ENCODE results near the gene SLCO3A1. TPM values are rescaled to one million over a fixed set of nuclear protein-coding genes. Genes with fewer than 3 reads are reported as not detected.
A peak's percentile ranks its signal among the peaks of the same experiment; 100 is the strongest.

Gene SLCO3A1
- total RNA-seq, 2 experiments from 2014 or later = 8.5 to 40.0 TPM

DNA sequence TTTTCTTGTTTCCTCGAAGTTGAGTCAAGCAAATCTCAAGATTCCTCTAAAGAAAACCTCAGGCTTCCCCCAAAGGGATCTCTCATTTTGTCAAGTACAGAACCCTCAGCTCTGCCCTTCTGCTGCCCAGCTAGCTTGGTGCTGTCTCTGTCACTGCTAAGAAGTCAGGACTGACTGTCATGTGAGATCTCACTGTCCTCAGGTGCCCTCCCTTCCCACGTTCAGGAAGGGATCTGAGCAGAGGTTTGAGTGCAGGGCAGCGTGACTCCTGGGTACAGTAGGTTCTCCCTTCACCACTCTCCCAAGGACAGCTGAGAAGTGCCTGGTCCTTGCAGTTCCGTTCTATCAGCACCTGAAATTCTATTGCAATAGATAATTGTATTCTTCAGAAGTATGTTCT is 229.7 kb downstream of the SLCO3A1 start:
- BruUV-seq (replicated peaks) = no TSS peak
- Histone ChIP-seq H3K27ac (ENCODE audit: low read depth, low read length, poor library complexity, severe bottlenecking) (no peak overlapping the region), H3K4me2 (ENCODE audit: low read length) (no peak overlapping the region), H3K9me2 (ENCODE audit: insufficient read depth, low read length) (no peaks in the 10 kb centered on the region), H3K9me3 (ENCODE audit: low read length) (no peaks in the 10 kb centered on the region), H3K4me1 (ENCODE audit: insufficient read depth, low read length, poor library complexity, severe bottlenecking) (no peaks in the 10 kb centered on the region), H3K36me3 (ENCODE audit: insufficient read depth, low read length) (no peaks in the 10 kb centered on the region), H3K4me3 (ENCODE audit: low read depth, low read length, poor library complexity, severe bottlenecking) (no peak overlapping the region), H2AFZ (ENCODE audit: low read length) (no peak overlapping the region), H4K20me1 (ENCODE audit: insufficient read depth, low read length) (0 out of 2 replicates have a peak, but pooled peaks cover 5% of the 10 kb centered on the region), H3K79me2 (ENCODE audit: insufficient read depth, low read depth, low read length) (no peaks in the 10 kb centered on the region)
- ChIA-PET CTCF (ENCODE audit: unreplicated experiment) (no interaction called here), POLR2A (no interaction called here)
- no peak for DNase-seq (ENCODE audit: low spot score)
- TF ChIP-seq, protein P1, sequence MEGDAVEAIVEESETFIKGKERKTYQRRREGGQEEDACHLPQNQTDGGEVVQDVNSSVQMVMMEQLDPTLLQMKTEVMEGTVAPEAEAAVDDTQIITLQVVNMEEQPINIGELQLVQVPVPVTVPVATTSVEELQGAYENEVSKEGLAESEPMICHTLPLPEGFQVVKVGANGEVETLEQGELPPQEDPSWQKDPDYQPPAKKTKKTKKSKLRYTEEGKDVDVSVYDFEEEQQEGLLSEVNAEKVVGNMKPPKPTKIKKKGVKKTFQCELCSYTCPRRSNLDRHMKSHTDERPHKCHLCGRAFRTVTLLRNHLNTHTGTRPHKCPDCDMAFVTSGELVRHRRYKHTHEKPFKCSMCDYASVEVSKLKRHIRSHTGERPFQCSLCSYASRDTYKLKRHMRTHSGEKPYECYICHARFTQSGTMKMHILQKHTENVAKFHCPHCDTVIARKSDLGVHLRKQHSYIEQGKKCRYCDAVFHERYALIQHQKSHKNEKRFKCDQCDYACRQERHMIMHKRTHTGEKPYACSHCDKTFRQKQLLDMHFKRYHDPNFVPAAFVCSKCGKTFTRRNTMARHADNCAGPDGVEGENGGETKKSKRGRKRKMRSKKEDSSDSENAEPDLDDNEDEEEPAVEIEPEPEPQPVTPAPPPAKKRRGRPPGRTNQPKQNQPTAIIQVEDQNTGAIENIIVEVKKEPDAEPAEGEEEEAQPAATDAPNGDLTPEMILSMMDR (conservative IDR thresholded peaks at IDR 0.05; ENCODE audit: low read length) = no peak
- TF ChIP-seq EZH2phosphoT487 (IDR thresholded peaks at IDR 0.05; ENCODE audit: borderline replicate concordance, low read depth, low read length) = no peak
- intact Hi-C loops (cut with micrococcal nuclease; ENCODE audit: unreplicated experiment) = loop anchor here (2.0 kb wide), 1 partner anchor 780 kb away; no protein-coding TSS in a partner anchor

DNA sequence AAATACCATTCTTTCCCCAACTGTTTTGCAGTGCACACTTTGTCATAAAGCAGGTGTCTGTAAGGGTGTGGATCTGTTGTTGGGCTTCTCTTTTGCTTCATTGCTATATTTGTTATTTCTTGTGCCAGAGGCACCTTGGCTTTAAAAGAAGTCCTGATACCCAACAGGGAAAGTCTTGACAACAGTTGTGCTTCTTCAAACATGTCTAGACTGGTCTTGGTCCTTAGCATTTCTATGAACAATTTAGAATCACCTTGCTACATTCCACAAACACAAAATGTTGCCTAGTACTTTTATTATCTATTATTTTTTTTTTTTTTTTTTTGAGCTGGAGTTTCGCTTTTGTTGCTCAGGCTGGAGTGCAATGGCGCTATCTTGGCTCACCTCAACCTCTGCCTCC is 233.7 kb downstream of the SLCO3A1 start:
- H3K9me2 ChIP-seq (ENCODE audit: insufficient read depth, low read length) = no peaks in the 10 kb centered on the region
- no TSS peak for BruUV-seq (replicated peaks)
- ChIA-PET CTCF (ENCODE audit: unreplicated experiment) (no interaction called here), POLR2A (interaction anchor here (0.5 to 0.6 kb wide), 3 partner anchors 228 to 1404 kb away, joined by 3 to 4 read pairs (median 3); no protein-coding TSS in a partner anchor)
- H3K4me3 ChIP-seq (ENCODE audit: low read depth, low read length, poor library complexity, severe bottlenecking) = no peak overlapping the region
- no peak overlapping the region for H3K4me2 ChIP-seq (ENCODE audit: low read length)
- no peaks in the 10 kb centered on the region for H3K9me3 ChIP-seq (ENCODE audit: low read length)
- no peak for DNase-seq (ENCODE audit: low spot score)
- no peak overlapping the region for H2AFZ ChIP-seq (ENCODE audit: low read length)
- no peaks in the 10 kb centered on the region for H3K79me2 ChIP-seq (ENCODE audit: insufficient read depth, low read depth, low read length)
- no peaks in the 10 kb centered on the region for H3K4me1 ChIP-seq (ENCODE audit: insufficient read depth, low read length, poor library complexity, severe bottlenecking)
- TF ChIP-seq, protein P1 (conservative IDR thresholded peaks at IDR 0.05; ENCODE audit: low read length) = no peak
- TF ChIP-seq EZH2phosphoT487 (IDR thresholded peaks at IDR 0.05; ENCODE audit: borderline replicate concordance, low read depth, low read length) = no peak
- H3K27ac ChIP-seq (ENCODE audit: low read depth, low read length, poor library complexity, severe bottlenecking) = no peak overlapping the region
- 0 out of 2 replicates have a peak, but pooled peaks cover 5% of the 10 kb centered on the region for H4K20me1 ChIP-seq (ENCODE audit: insufficient read depth, low read length)
- intact Hi-C loops (cut with micrococcal nuclease; ENCODE audit: unreplicated experiment) = no loop called here
- no peaks in the 10 kb centered on the region for H3K36me3 ChIP-seq (ENCODE audit: insufficient read depth, low read length)

DNA sequence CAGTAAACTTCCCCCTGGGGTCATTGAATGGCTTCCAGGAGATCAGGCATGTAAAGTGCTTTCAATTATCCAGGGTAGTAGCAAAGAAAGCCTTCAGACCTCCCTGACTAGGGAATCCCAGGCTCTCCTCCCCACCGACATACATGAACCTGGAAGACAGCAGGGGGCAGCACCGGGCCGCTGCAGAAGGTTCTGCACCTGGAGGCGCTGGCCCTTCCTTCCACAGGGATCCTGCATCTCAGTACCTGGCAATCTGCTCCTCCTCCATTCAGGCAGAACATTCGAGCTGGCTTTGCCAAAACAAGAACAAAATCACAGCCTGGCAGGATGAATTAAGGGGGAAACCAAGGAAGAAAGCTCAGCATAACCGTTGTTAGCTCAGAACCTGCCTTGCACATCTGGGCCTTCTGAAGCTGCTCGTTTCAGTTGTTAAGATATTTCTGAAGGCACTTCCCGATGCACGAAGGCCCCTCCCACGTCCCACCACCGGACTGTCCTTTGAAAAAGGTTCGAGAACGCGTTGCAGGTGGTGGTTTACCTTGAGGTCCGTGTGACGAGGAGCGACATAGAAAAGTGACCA is 237.7 kb downstream of the SLCO3A1 start:
- Histone ChIP-seq H4K20me1 (ENCODE audit: insufficient read depth, low read length) (no peaks in the 10 kb centered on the region), H2AFZ (ENCODE audit: low read length) (no peak overlapping the region), H3K9me2 (ENCODE audit: insufficient read depth, low read length) (no peaks in the 10 kb centered on the region), H3K36me3 (ENCODE audit: insufficient read depth, low read length) (peaks cover 6% of the 10 kb centered on the region), H3K27ac (ENCODE audit: low read depth, low read length, poor library complexity, severe bottlenecking) (no peak overlapping the region), H3K9me3 (ENCODE audit: low read length) (no peaks in the 10 kb centered on the region), H3K4me2 (ENCODE audit: low read length) (no peak overlapping the region), H3K79me2 (ENCODE audit: insufficient read depth, low read depth, low read length) (no peaks in the 10 kb centered on the region), H3K4me1 (ENCODE audit: insufficient read depth, low read length, poor library complexity, severe bottlenecking) (peaks cover 10% of the 10 kb centered on the region), H3K4me3 (ENCODE audit: low read depth, low read length, poor library complexity, severe bottlenecking) (no peak overlapping the region)
- no TSS peak for BruUV-seq (replicated peaks)
- ChIA-PET POLR2A (no interaction called here), CTCF (ENCODE audit: unreplicated experiment) (no interaction called here)
- intact Hi-C loops (cut with micrococcal nuclease; ENCODE audit: unreplicated experiment) = no loop called here
- no peak for TF ChIP-seq EZH2phosphoT487 (IDR thresholded peaks at IDR 0.05; ENCODE audit: borderline replicate concordance, low read depth, low read length)
- TF ChIP-seq, protein P1 (conservative IDR thresholded peaks at IDR 0.05; ENCODE audit: low read length) = peak; percentile 76
- DNase-seq (ENCODE audit: low spot score) = no peak
